Spleen (tissue), 11 donors: ENCODE data around the gene SF3B5. TPM values are rescaled to one million over a fixed set of nuclear protein-coding genes. Genes with fewer than 3 reads are reported as not detected.

ENCODE experiments used
- DNase-seq: peaks from one replicate; pipeline ENCODE4 v3.0.0-alpha.2; 2020
- H3K27ac ChIP-seq, 8 donors: fragments of 200-600 bp; sonication (generic) in 7 of 8; 1 replicate in 4 of 8; 2 replicates in 4 of 8; pipeline versions ENCODE4 v1.5.0 to v1.8.0; 2016 to 2021; ENCODE audit warnings: inconsistent platforms in 4 of 8, mild to moderate bottlenecking in 4 of 8, moderate library complexity in 1 of 8
- H3K27me3 ChIP-seq, 7 donors: fragments of 200-600 bp; sonication (generic) in 6 of 7; replicated peaks in 1 of 7; 1 replicate in 4 of 7; 2 replicates in 3 of 7; pipeline versions ENCODE4 v1.5.0 to v1.8.0; 2016 to 2021; ENCODE audit warnings: inconsistent platforms in 3 of 7, mild to moderate bottlenecking in 1 of 7
- H3K36me3 ChIP-seq, 6 donors: fragments of 200-600 bp; sonication (generic) in 5 of 6; 1 replicate in 4 of 6; 2 replicates in 2 of 6; pipeline versions ENCODE4 v1.5.0 to v1.8.0; 2016 to 2021; ENCODE audit warnings: inconsistent platforms in 2 of 6
- H3K4me1 ChIP-seq, 6 donors: fragments of 200-600 bp; sonication (generic) in 5 of 6; 1 replicate in 3 of 6; 2 replicates in 3 of 6; pipeline versions ENCODE4 v1.5.0 to v1.8.0; 2016 to 2021; ENCODE audit warnings: inconsistent platforms in 3 of 6
- H3K4me3 ChIP-seq, 8 donors: fragments of 200-600 bp; sonication (generic) in 7 of 8; 1 replicate in 4 of 8; 2 replicates in 4 of 8; pipeline versions ENCODE4 v1.5.0 to v1.8.0; 2016 to 2021; ENCODE audit warnings: inconsistent platforms in 4 of 8, mild to moderate bottlenecking in 4 of 8, moderate library complexity in 2 of 8
- H3K9me3 ChIP-seq, 8 donors: fragments of 200-600 bp; sonication (generic) in 7 of 8; 1 replicate in 4 of 8; 2 replicates in 4 of 8; pipeline versions ENCODE4 v1.5.0 to v1.8.0; 2016 to 2021; ENCODE audit warnings: inconsistent platforms in 4 of 8
- POLR2A ChIP-seq, 3 donors: fragments of 450-650 bp; IDR thresholded peaks; one replicate each; pipeline ENCODE4 v1.5.1; 2017; ENCODE audit warnings: antibody characterized with exemption in 3 of 3, mild to moderate bottlenecking in 1 of 3
- POLR2AphosphoS5 ChIP-seq, 3 donors: sonication (generic); formaldehyde crosslinking; IDR thresholded peaks; one replicate each; pipeline ENCODE4 v1.5.1; 2017; ENCODE audit warnings: antibody characterized with exemption in 3 of 3
- WGBS, 5 donors: extraction: QIAGEN DNeasy Blood & Tissue Kit in 3 of 5; methylation state at CpG; one replicate each; pipeline versions ENCODE4 v1.1.5 to v1.1.7; 2013 to 2018; 5-methylcytosine and 5-hydroxymethylcytosine counted together
- intact Hi-C: fragments of 100-400 bp; cut with DNase I; formaldehyde crosslinking; loops from one replicate; pipeline ENCODE4 v1.15.0; 2023; ENCODE audit warnings: low total_unique reads
- polyA plus RNA-seq, 3 donors: library from polyadenylated mRNA; stranded (reverse); fragments of 200-250 nt; gene quantifications; one replicate each; pipeline ENCODE4 v1.2.1, GENCODE V29; 2013
- total RNA-seq, 7 donors: library from RNA; depleted of rRNA in 3 of 7; stranded (reverse); fragments of >200 nt in 3 of 7; fragmentation: NEBNext Ultra II Directional in 4 of 7; extraction: Animal tissue kit (Norgen Biotek cat#: 25700) in 4 of 7; gene quantifications; one replicate each; pipeline versions ENCODE4 v1.1.0 to v1.2.1, GENCODE V29; 2016 to 2021
- TF ChIP-seq, protein P1 (sequence below), 11 experiments: fragments of 200-600 bp in 7 of 11; fragments of 450-650 bp in 4 of 11; sonication (generic) in 4 of 11; IDR thresholded peaks in 8 of 11; conservative IDR thresholded peaks in 3 of 11; 1 replicate in 7 of 11; 2 replicates in 4 of 11; pipeline versions ENCODE4 v1.4.0 to v1.8.0; 2016 to 2021; ENCODE audit warnings: antibody characterized with exemption in 11 of 11, inconsistent platforms in 4 of 11, mild to moderate bottlenecking in 1 of 11
- donor health status: healthy with polysubstance abuse.
- donor health status: DM: no; HTN: no; CAD: no; lungs with moderate emphysema.
- donor health status: DM: no; HTN: no; CAD: no.
- donor health status: Bipolar disorder and iron deficiency.
- donor health status: healthy.
- donor health status: DM: no; HTN: no; CAD: no.
- donor health status: DM: yes; HTN: yes; CAD: no.

SF3B5 gene
- total and polyA plus RNA-seq, 10 donors, result 80.1 to 236 (median 127) TPM

DNA sequence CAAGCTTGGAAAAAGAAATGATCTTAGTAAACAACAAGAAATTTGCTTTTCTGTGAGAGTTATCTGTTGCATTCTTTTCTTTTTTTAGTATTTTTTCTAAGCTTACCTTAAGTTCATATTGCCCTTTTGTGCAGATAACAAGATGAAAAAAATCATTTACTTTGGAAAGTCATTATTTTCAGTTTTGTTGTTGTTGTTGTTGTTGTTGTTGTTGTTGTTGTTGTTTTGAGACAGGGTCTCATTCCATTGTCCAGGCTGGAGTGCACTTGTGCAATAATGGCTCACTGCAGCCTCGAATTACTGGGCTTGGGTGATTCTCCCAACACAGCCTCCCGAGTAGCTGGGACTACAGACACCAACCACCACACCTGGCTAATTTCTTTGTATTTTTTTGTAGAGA, 46.1 kb upstream of the SF3B5 start:
- 72 to 87% (median 82%) methylated on average over 2 of the region's 2 CpGs for WGBS, 5 donors
- Histone ChIP-seq H3K4me3 (peak overlapping the region in 1 of 8 donors; percentile 37), H3K27ac (peak overlapping the region in 3 of 8 donors; percentile 74 to 83 (median 83)), H3K36me3 (no peaks in the 10 kb centered on the region), H3K9me3 (no peaks in the 10 kb centered on the region), H3K4me1 (peaks cover 0 to 34% (median 5%) of the 10 kb centered on the region in 6 donors), H3K27me3 (no peaks in the 10 kb centered on the region)
- no peak for TF ChIP-seq POLR2A (IDR thresholded peaks at IDR 0.05)
- no peak for TF ChIP-seq POLR2AphosphoS5 (IDR thresholded peaks at IDR 0.05)
- TF ChIP-seq, protein P1, sequence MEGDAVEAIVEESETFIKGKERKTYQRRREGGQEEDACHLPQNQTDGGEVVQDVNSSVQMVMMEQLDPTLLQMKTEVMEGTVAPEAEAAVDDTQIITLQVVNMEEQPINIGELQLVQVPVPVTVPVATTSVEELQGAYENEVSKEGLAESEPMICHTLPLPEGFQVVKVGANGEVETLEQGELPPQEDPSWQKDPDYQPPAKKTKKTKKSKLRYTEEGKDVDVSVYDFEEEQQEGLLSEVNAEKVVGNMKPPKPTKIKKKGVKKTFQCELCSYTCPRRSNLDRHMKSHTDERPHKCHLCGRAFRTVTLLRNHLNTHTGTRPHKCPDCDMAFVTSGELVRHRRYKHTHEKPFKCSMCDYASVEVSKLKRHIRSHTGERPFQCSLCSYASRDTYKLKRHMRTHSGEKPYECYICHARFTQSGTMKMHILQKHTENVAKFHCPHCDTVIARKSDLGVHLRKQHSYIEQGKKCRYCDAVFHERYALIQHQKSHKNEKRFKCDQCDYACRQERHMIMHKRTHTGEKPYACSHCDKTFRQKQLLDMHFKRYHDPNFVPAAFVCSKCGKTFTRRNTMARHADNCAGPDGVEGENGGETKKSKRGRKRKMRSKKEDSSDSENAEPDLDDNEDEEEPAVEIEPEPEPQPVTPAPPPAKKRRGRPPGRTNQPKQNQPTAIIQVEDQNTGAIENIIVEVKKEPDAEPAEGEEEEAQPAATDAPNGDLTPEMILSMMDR (IDR thresholded peaks at IDR 0.05 in 8 of 11, conservative IDR thresholded peaks at IDR 0.05 in 3 of 11), result no peak
- intact Hi-C loops, result no loop called here
- no peak for DNase-seq

DNA sequence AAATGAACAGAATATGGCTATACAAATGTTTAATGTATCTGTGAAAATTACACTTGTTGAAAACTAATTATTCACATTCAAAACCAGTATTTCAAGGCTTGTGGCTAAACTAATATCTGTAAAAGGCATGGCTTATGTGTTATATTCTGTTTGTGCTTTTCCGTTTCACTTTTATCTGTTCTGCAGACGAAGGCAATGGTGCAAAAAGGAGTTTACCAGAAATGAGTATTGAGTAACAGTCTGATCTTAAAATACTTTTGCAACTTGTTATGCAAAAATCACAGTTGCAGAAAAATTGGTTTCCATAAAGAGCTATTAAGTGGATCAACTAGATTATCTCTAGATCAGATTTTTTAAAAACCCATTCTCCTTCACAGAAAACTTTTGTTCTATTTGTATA, 45.5 kb upstream of the SF3B5 start:
- Histone ChIP-seq H3K27ac (peak overlapping the region in 7 of 8 donors; percentile 33 to 83 (median 66)), H3K27me3 (no peaks in the 10 kb centered on the region), H3K9me3 (no peaks in the 10 kb centered on the region), H3K4me3 (peak overlapping the region in 1 of 8 donors; percentile 37), H3K4me1 (peaks cover 0 to 34% (median 5%) of the 10 kb centered on the region in 6 donors), H3K36me3 (no peaks in the 10 kb centered on the region)
- DNase-seq, result no peak
- intact Hi-C loops, result no loop called here
- WGBS, 5 donors, result 27 to 54% (median 41%) methylated on average over 2 of the region's 2 CpGs
- TF ChIP-seq POLR2A (IDR thresholded peaks at IDR 0.05) (no peak), POLR2AphosphoS5 (IDR thresholded peaks at IDR 0.05) (no peak)
- TF ChIP-seq, protein P1 (IDR thresholded peaks at IDR 0.05 in 8 of 11, conservative IDR thresholded peaks at IDR 0.05 in 3 of 11), result no peak

DNA sequence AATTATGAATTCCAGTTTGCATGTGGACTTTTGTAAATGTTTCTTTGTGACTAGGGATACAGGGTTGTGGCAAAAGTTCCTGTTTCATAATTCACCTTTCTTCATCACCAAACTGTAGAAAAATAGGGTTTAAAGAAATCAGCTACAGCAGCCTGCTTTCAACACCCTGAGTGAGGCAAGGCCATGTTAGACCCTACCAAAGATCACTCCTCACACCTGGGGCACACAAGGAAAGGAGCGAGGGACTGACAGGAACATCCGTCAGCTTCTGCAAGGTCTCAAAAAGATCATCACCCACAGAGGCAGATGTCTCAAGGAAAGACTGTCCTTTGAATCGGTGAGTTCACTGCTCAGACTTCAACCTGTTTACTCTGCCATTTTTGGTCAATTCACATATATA, 44.4 kb upstream of the SF3B5 start:
- H3K36me3 ChIP-seq, result no peaks in the 10 kb centered on the region
- WGBS, 5 donors, result 53 to 80% (median 69%) methylated on average over 3 of the region's 3 CpGs
- H3K27ac ChIP-seq, result peak overlapping the region in 7 of 8 donors; percentile 34 to 83 (median 66)
- peak overlapping the region in 2 of 8 donors; percentile 13 to 18 for H3K4me3 ChIP-seq
- H3K9me3 ChIP-seq, result no peaks in the 10 kb centered on the region
- intact Hi-C loops, result no loop called here
- no peaks in the 10 kb centered on the region for H3K27me3 ChIP-seq
- TF ChIP-seq POLR2AphosphoS5 (IDR thresholded peaks at IDR 0.05), result no peak
- no peak for TF ChIP-seq POLR2A (IDR thresholded peaks at IDR 0.05)
- TF ChIP-seq, protein P1 (IDR thresholded peaks at IDR 0.05 in 8 of 11, conservative IDR thresholded peaks at IDR 0.05 in 3 of 11), result no peak
- DNase-seq, result no peak
- peaks cover 0 to 30% (median 5%) of the 10 kb centered on the region in 6 donors for H3K4me1 ChIP-seq

DNA sequence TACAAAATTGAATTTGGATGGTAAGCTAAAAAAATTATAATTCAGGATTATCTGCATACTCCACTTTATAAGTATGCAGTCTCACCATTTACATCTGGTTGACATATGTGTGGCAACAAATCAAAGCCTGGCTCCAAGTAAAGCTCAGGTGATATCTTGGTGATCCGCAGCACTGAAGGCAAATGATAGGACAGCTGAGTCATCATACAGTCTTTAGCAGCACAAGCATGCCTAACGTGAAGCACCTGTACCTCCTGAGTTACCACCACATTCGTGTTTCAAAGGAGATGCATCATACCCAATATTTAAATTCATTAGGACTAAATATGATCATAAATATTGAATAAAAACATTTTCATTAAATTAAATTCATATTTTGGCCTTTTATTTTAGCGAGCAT, 43.2 kb upstream of the SF3B5 start:
- no peak for DNase-seq
- Histone ChIP-seq H3K9me3 (no peaks in the 10 kb centered on the region), H3K4me3 (no peak overlapping the region), H3K36me3 (no peaks in the 10 kb centered on the region), H3K4me1 (peaks cover 0 to 26% (median 5%) of the 10 kb centered on the region in 6 donors), H3K27me3 (no peaks in the 10 kb centered on the region), H3K27ac (no peak overlapping the region)
- WGBS, 5 donors, result 87 to 92% (median 88%) methylated on average over 4 of the region's 4 CpGs
- no peak for TF ChIP-seq POLR2AphosphoS5 (IDR thresholded peaks at IDR 0.05)
- TF ChIP-seq POLR2A (IDR thresholded peaks at IDR 0.05), result no peak
- TF ChIP-seq, protein P1 (IDR thresholded peaks at IDR 0.05 in 8 of 11, conservative IDR thresholded peaks at IDR 0.05 in 3 of 11), result no peak
- intact Hi-C loops, result no loop called here
